ENCODE data around the gene NUP210L. TPM values are rescaled to one million over a fixed set of nuclear protein-coding genes. Genes with fewer than 3 reads are reported as not detected.
A peak's percentile ranks its signal among the peaks of the same experiment; 100 is the strongest.

NUP210L gene
- total and polyA plus RNA-seq, 4 donors = 0.08 TPM; not detected in 3

GRCh38 chr1:153976819-153977249 lies 178.0 kb downstream of the NUP210L start:
- Histone ChIP-seq H3K27ac (ENCODE audit: low read depth in 1 of 2, low read length in 2 of 2) (peak overlapping the region; percentile 94 to 96), H3K9ac (ENCODE audit: low read depth in 1 of 2, low read length in 2 of 2) (peak overlapping the region; percentile 92 to 94), H3K4me3 (ENCODE audit: low read depth in 1 of 3, low read length in 3 of 3) (peak overlapping the region; percentile 82 to 99 (median 99)), H3K4me1 (ENCODE audit: control insufficient read depth in 4 of 4, insufficient read depth in 4 of 4, low read length in 3 of 4) (peaks cover 0 to 25% (median 22%) of the 10 kb centered on the region in 4 donors), H3K36me3 (ENCODE audit: control insufficient read depth in 4 of 4, insufficient read depth in 3 of 4, low read depth in 1 of 4, low read length in 3 of 4) (peaks cover 5 to 24% (median 18%) of the 10 kb centered on the region in 4 donors), H3K9me3 (ENCODE audit: control insufficient read depth in 4 of 4, low read length in 3 of 4) (no peaks in the 10 kb centered on the region), H3K27me3 (ENCODE audit: control insufficient read depth in 4 of 4, insufficient read depth in 4 of 4, low read length in 3 of 4) (no peaks in the 10 kb centered on the region)
- no peak for DNase-seq (ENCODE audit: low spot score)
- no peak for TF ChIP-seq FOXA1 (IDR thresholded peaks at IDR 0.05)
- TF ChIP-seq RXRA (IDR thresholded peaks at IDR 0.05) = peak in 1 of 2 donors; percentile 2
- TF ChIP-seq FOXA2 (IDR thresholded peaks at IDR 0.05) = no peak
- WGBS = 1% methylated on average over 16 of the region's 16 CpGs

GRCh38 chr1:153973525-153973924 lies 181.3 kb downstream of the NUP210L start:
- H3K36me3 ChIP-seq (ENCODE audit: control insufficient read depth in 4 of 4, insufficient read depth in 3 of 4, low read depth in 1 of 4, low read length in 3 of 4) = peaks cover 4 to 19% (median 17%) of the 10 kb centered on the region in 4 donors
- WGBS = 87% methylated on average over 7 of the region's 7 CpGs
- H3K9ac ChIP-seq (ENCODE audit: low read depth in 1 of 2, low read length in 2 of 2) = no peak overlapping the region
- no peak overlapping the region for H3K4me3 ChIP-seq (ENCODE audit: low read depth in 1 of 3, low read length in 3 of 3)
- no peak for DNase-seq (ENCODE audit: low spot score)
- no peaks in the 10 kb centered on the region for H3K27me3 ChIP-seq (ENCODE audit: control insufficient read depth in 4 of 4, insufficient read depth in 4 of 4, low read length in 3 of 4)
- no peak overlapping the region for H3K27ac ChIP-seq (ENCODE audit: low read depth in 1 of 2, low read length in 2 of 2)
- TF ChIP-seq FOXA1 (IDR thresholded peaks at IDR 0.05) (no peak), HNF4A (conservative IDR thresholded peaks at IDR 0.05) (no peak), ATF3 (IDR thresholded peaks at IDR 0.05) (no peak), SP1 (IDR thresholded peaks at IDR 0.05) (no peak), MAX (IDR thresholded peaks at IDR 0.05) (no peak), RXRA (IDR thresholded peaks at IDR 0.05) (no peak), TAF1 (conservative IDR thresholded peaks at IDR 0.05) (no peak), YY1 (IDR thresholded peaks at IDR 0.05) (no peak)
- peaks cover 0 to 24% (median 21%) of the 10 kb centered on the region in 4 donors for H3K4me1 ChIP-seq (ENCODE audit: control insufficient read depth in 4 of 4, insufficient read depth in 4 of 4, low read length in 3 of 4)
- no peaks in the 10 kb centered on the region for H3K9me3 ChIP-seq (ENCODE audit: control insufficient read depth in 4 of 4, low read length in 3 of 4)

GRCh38 chr1:153973071-153973470 lies 181.8 kb downstream of the NUP210L start:
- H3K9me3 ChIP-seq (ENCODE audit: control insufficient read depth in 4 of 4, low read length in 3 of 4) = no peaks in the 10 kb centered on the region
- peaks cover 4 to 19% (median 17%) of the 10 kb centered on the region in 4 donors for H3K36me3 ChIP-seq (ENCODE audit: control insufficient read depth in 4 of 4, insufficient read depth in 3 of 4, low read depth in 1 of 4, low read length in 3 of 4)
- WGBS = 97% methylated on average over 3 of the region's 3 CpGs
- no peaks in the 10 kb centered on the region for H3K27me3 ChIP-seq (ENCODE audit: control insufficient read depth in 4 of 4, insufficient read depth in 4 of 4, low read length in 3 of 4)
- H3K27ac ChIP-seq (ENCODE audit: low read depth in 1 of 2, low read length in 2 of 2) = no peak overlapping the region
- peaks cover 2 to 24% (median 20%) of the 10 kb centered on the region in 4 donors for H3K4me1 ChIP-seq (ENCODE audit: control insufficient read depth in 4 of 4, insufficient read depth in 4 of 4, low read length in 3 of 4)
- no peak for DNase-seq (ENCODE audit: low spot score)
- no peak overlapping the region for H3K9ac ChIP-seq (ENCODE audit: low read depth in 1 of 2, low read length in 2 of 2)
- no peak for TF ChIP-seq TAF1 (conservative IDR thresholded peaks at IDR 0.05)
- H3K4me3 ChIP-seq (ENCODE audit: low read depth in 1 of 3, low read length in 3 of 3) = no peak overlapping the region

- WGBS = 91% methylated on average over 2 of the region's 2 CpGs
- Histone ChIP-seq H3K9me3 (ENCODE audit: control insufficient read depth in 4 of 4, low read length in 3 of 4) (no peaks in the 10 kb centered on the region), H3K36me3 (ENCODE audit: control insufficient read depth in 4 of 4, insufficient read depth in 3 of 4, low read depth in 1 of 4, low read length in 3 of 4) (peaks cover 4 to 18% (median 13%) of the 10 kb centered on the region in 4 donors), H3K27ac (ENCODE audit: low read depth in 1 of 2, low read length in 2 of 2) (no peak overlapping the region), H3K4me1 (ENCODE audit: control insufficient read depth in 4 of 4, insufficient read depth in 4 of 4, low read length in 3 of 4) (peaks cover 5 to 27% (median 16%) of the 10 kb centered on the region in 4 donors), H3K4me3 (ENCODE audit: low read depth in 1 of 3, low read length in 3 of 3) (no peak overlapping the region), H3K9ac (ENCODE audit: low read depth in 1 of 2, low read length in 2 of 2) (no peak overlapping the region), H3K27me3 (ENCODE audit: control insufficient read depth in 4 of 4, insufficient read depth in 4 of 4, low read length in 3 of 4) (no peaks in the 10 kb centered on the region)
- no peak for DNase-seq (ENCODE audit: low spot score)
- TF ChIP-seq JUND (IDR thresholded peaks at IDR 0.05) (no peak), SP1 (IDR thresholded peaks at IDR 0.05) (no peak), NR2F2 (IDR thresholded peaks at IDR 0.05) (no peak), YY1 (IDR thresholded peaks at IDR 0.05) (no peak), ZBTB33 (IDR thresholded peaks at IDR 0.05) (no peak), RAD21 (IDR thresholded peaks at IDR 0.05) (no peak), ATF3 (IDR thresholded peaks at IDR 0.05) (no peak), MAX (IDR thresholded peaks at IDR 0.05) (no peak), REST (IDR thresholded peaks at IDR 0.05) (no peak), RXRA (IDR thresholded peaks at IDR 0.05) (no peak), FOXA2 (IDR thresholded peaks at IDR 0.05) (no peak), EGR1 (IDR thresholded peaks at IDR 0.05; ENCODE audit: low read depth in 2 of 2) (no peak), FOXA1 (IDR thresholded peaks at IDR 0.05) (no peak)
Measured at GRCh38 chr1:153970346-153970745, 184.5 kb downstream of the NUP210L start.

All from liver (tissue), 9 donors.